HG03097 (cell line): ENCODE measurements around the gene PRICKLE1.

Experiments used
- ATAC-seq: cut with Tn5 transposase; IDR thresholded peaks from one replicate; pipeline ENCODE4 v1.9.1; 2021; ENCODE audit not compliant: unreplicated experiment, low FRiP score

Gene PRICKLE1

GRCh38 chr12:42590330-42590934 lies 886 bp upstream of the PRICKLE1 start:
- ATAC-seq, result no peak

GRCh38 chr12:42588524-42589464 lies 752 bp downstream of the PRICKLE1 start:
- ATAC-seq, result no peak

- ATAC-seq, result no peak
Observed at GRCh38 chr12:42587601-42588523, 1.7 kb downstream of the PRICKLE1 start.

- no peak for ATAC-seq
Observed at GRCh38 chr12:42586268-42586667, 3.3 kb downstream of the PRICKLE1 start.

GRCh38 chr12:42585841-42586216 lies 3.7 kb downstream of the PRICKLE1 start:
- no peak for ATAC-seq

GRCh38 chr12:42585154-42585840 lies 4.2 kb downstream of the PRICKLE1 start:
- no peak for ATAC-seq

DNA sequence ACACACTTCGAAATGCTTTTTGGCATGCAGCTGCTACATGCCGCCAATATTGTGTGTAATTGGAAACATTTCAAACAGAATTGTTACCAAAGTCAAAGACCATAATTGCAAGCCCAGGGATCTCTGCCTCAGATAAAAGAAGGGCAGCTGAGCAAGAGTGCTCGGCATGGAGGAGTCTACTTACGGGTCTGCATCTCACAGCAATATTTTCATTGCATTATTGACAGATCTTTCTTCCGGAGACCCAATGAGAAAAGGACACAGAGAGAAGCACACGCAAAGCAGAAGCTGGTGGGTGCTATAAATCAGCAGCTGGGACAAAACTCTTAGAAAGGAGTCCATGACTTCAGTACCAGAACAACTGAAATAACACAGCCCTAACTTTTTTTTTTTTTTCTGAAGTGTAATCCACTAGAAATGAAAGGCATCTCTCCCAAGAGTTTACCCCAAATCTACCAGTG lies 4.9 kb downstream of the PRICKLE1 start:
- ATAC-seq, result no peak

GRCh38 chr12:42583016-42583415 lies 6.5 kb downstream of the PRICKLE1 start:
- ATAC-seq, result no peak

GRCh38 chr12:42582498-42582897 lies 7.0 kb downstream of the PRICKLE1 start:
- no peak for ATAC-seq

DNA sequence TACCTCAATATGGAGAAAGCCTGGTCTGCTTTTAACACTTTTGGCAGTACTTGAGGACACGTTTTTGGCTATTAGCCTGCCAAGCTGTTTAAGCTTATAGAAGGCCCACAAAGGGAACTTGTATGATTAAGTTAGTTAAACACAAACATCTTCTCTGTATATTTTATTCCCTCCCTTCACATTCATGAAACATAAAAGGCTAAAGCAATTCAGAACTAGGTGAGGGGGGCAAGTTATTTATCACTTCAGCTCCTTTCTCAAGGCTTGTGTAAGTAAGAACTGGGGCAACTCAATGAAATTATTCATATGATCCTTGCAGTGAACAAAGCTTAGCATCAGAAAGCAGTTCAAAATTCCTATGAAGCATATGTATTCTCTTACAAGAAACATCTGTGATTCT lies 7.5 kb downstream of the PRICKLE1 start:
- no peak for ATAC-seq

DNA sequence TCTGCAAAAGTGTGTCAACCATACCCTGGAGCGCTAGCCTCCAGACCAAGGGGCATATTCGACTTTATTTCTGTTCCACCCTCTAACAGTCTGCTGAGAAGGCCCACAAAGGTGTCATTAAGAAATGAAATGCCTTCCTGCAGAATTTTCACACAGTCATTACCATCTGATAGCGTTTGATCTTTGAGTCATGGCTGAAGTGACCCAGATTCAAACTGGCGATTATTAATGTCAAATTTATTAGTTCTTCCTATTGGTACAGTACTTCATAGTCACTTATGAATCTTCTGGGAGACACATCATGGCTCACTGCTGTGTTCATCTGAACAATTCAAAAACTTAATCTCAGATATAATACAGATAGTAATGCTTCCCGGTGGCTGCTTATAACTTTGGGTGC lies 13.2 kb downstream of the PRICKLE1 start:
- no peak for ATAC-seq

GRCh38 chr12:42575717-42576116 lies 13.8 kb downstream of the PRICKLE1 start:
- no peak for ATAC-seq

GRCh38 chr12:42574851-42575266 lies 14.7 kb downstream of the PRICKLE1 start:
- no peak for ATAC-seq

DNA sequence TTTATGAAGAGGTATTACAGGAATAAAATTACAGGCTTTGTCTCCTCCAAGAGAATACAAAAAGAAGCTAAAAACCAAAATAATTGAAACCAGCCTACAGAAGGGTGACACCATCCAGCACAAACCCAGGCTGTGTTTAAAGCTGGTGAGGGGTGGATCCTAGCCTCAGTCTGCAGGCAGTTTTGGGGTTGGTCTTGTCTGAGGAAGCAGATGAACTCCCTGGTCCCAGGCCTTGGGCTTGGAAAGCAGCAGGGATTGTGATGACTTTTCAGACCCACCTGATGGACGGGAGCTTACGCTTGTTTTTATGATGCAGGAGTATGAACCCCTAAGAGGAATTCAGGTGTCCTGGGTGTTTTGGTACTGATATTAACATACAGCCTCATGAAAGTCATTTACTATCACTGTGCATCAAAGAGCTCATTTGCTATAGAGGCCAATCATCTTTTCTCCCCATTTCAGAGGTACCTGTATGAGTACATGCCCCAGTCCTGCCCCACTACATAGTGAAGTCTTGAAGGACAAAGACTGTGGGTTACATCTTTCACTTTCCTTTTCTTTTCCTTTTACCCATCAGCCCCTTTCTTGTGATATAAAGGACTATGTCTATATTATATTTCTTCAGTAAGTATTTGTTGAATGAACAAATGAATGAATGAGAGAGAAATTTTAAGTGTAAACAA lies 18.1 kb downstream of the PRICKLE1 start:
- ATAC-seq, result no peak

GRCh38 chr12:42570076-42570475 lies 19.5 kb downstream of the PRICKLE1 start:
- no peak for ATAC-seq

GRCh38 chr12:42568952-42569915 lies 20.3 kb downstream of the PRICKLE1 start:
- ATAC-seq, result no peak

GRCh38 chr12:42565633-42566032 lies 23.9 kb downstream of the PRICKLE1 start:
- no peak for ATAC-seq

- ATAC-seq, result no peak
Observed at GRCh38 chr12:42564996-42565395, 24.6 kb downstream of the PRICKLE1 start.

GRCh38 chr12:42564556-42564955 lies 25.0 kb downstream of the PRICKLE1 start:
- ATAC-seq, result no peak
